GM10248 (cell line): ENCODE measurements around the gene AUTS2.

Source experiments
- CTCF ChIA-PET: fragments of 300-600 bp; sonication (Branson Sonifier 250); formaldehyde crosslinking; extraction: SDS; loops from one replicate; lab custom pipeline; 2021; ENCODE audit warnings: antibody characterized with exemption; lab: Yijun Ruan, JAX
- POLR2A ChIA-PET: fragments of 350-650 bp; sonication (Branson Sonifier 250); formaldehyde crosslinking; extraction: SDS; loops from one replicate; lab custom pipeline; 2020; ENCODE audit warnings: antibody characterized with exemption; lab: Yijun Ruan, JAX
- DNase-seq: peaks from one replicate; pipeline ENCODE4 v3.0.0; 2012; ENCODE audit errors: extremely low spot score
- CTCF ChIP-seq: IDR thresholded peaks from 2 replicates; pipeline ENCODE4 v1.5.1; 2012; ENCODE audit warnings: mild to moderate bottlenecking, low read depth; ENCODE audit errors: extremely low read depth, missing control alignments, control extremely low read depth

AUTS2 gene

DNA sequence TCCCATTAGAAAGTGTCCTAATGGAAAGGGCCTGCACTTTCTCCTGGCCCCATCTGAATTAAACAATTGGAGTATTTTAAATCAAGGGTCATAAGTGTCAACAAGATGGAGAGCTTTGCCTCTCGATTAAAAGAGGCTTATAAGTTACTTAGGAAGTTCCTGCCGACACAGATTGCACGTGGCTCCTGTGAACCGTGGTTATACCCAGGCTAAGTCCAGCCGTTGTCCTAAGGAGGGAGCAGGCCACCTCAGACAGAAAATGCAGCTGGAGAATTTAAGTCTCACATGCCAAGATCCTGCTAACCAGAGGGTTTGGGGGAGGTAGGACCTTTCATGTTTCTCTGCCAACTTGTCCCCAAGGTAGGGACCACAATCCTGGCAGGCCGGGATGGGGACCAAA, 907.2 kb downstream of the AUTS2 start:
- ChIA-PET CTCF (interaction anchor here (1.1 kb wide), 1 partner anchor 17 kb away, joined by 3 read pairs; no protein-coding TSS in a partner anchor), POLR2A (no interaction called here)
- TF ChIP-seq CTCF: no peak
- DNase-seq: no peak

GRCh38 chr7:70505886-70506285, 907.6 kb downstream of the AUTS2 start:
- TF ChIP-seq CTCF: no peak
- no peak for DNase-seq
- CTCF ChIA-PET: interaction anchor here (1.1 kb wide), 1 partner anchor 16 kb away, joined by 3 read pairs; no protein-coding TSS in a partner anchor
- POLR2A ChIA-PET: no interaction called here

GRCh38 chr7:70506434-70506833, 908.2 kb downstream of the AUTS2 start:
- ChIA-PET POLR2A (no interaction called here), CTCF (no interaction called here)
- DNase-seq: no peak
- TF ChIP-seq CTCF: no peak

GRCh38 chr7:70512144-70512543, 913.9 kb downstream of the AUTS2 start:
- no peak for TF ChIP-seq CTCF
- CTCF ChIA-PET: interaction anchor here (2.1 kb wide), 1 partner anchor 9 kb away, joined by 10 read pairs; no protein-coding TSS in a partner anchor
- no peak for DNase-seq
- POLR2A ChIA-PET: no interaction called here

GRCh38 chr7:70512761-70513160, 914.5 kb downstream of the AUTS2 start:
- ChIA-PET CTCF (interaction anchor here (2.1 kb wide), 1 partner anchor 9 kb away, joined by 10 read pairs; no protein-coding TSS in a partner anchor), POLR2A (no interaction called here)
- no peak for DNase-seq
- no peak for TF ChIP-seq CTCF

- TF ChIP-seq CTCF: no peak
- DNase-seq: no peak
- ChIA-PET CTCF (no interaction called here), POLR2A (no interaction called here)
Observed at GRCh38 chr7:70520611-70521010, 922.3 kb downstream of the AUTS2 start.
